K562 (cell line): ENCODE data around the gene STK32C. TPM values are rescaled to one million over a fixed set of nuclear protein-coding genes. Genes with fewer than 3 reads are reported as not detected.

Source experiments
- ATAC-seq: fragments of 200-7000 bp; cut with Tn5 transposase; 3 replicates; pipeline ENCODE4 v1.9.1; 2020; ENCODE audit warnings: moderate library complexity
- BruUV-seq: library from RNA; stranded (reverse); fragments of 400-500 nt; replicated peaks from 2 replicates; lab custom pipeline; 2021; lab: Mats Ljungman, UMichigan
- CTCF ChIA-PET: fragments of 300-600 bp; formaldehyde crosslinking; extraction: SDS; loops from one replicate; lab custom pipeline; 2021; ENCODE audit warnings: low intra/inter-chr PET ratio; lab: Yijun Ruan, JAX
- POLR2A ChIA-PET: fragments of 300-600, 350-650 bp; sonication (Branson Sonifier 250); formaldehyde crosslinking; extraction: SDS; loops from one replicate; lab custom pipeline; 2021; ENCODE audit warnings: antibody characterized with exemption, inconsistent platforms; lab: Yijun Ruan, JAX
- DNase-seq, 4 experiments: peaks; one replicate each; pipeline versions ENCODE4 v3.0.0 to v3.0.0-alpha.2; 2011 to 2018; ENCODE audit warnings: low spot score in 3 of 4, mixed read lengths in 3 of 4; ENCODE audit errors: extremely low read depth in 1 of 4
- FAIRE-seq: peaks from 2 replicates; lab custom pipeline; 2011; peaks lifted over from hg19 to GRCh38; lab: Jason Lieb, UNC
- H2AFZ ChIP-seq: 2 replicates; pipeline ENCODE4 v1.6.0; 2011; ENCODE audit warnings: low read depth, low read length, control low read depth, inconsistent platforms
- H3K27ac ChIP-seq: fragments of 200-600 bp; 3 replicates; pipeline ENCODE4 v1.8.0; 2011; ENCODE audit warnings: low read depth, mild to moderate bottlenecking, control low read depth, inconsistent platforms, low read length, moderate library complexity, mixed read lengths; ENCODE audit errors: extremely low read depth
- H3K27me3 ChIP-seq, 2 experiments: fragments of 300-600 bp in 1 of 2; 2 replicates in 1 of 2; 3 replicates in 1 of 2; pipeline versions ENCODE4 v1.6.0 to v1.8.0; 2011; ENCODE audit warnings: inconsistent platforms in 2 of 2, low read length in 2 of 2, mild to moderate bottlenecking in 1 of 2, mixed read lengths in 1 of 2, moderate library complexity in 1 of 2; ENCODE audit not compliant: control insufficient read depth in 2 of 2, insufficient read depth in 2 of 2
- H3K36me3 ChIP-seq: fragments of 300-600 bp; 3 replicates; pipeline ENCODE4 v1.8.0; 2011; ENCODE audit warnings: mild to moderate bottlenecking, low read length, inconsistent platforms; ENCODE audit not compliant: control insufficient read depth, insufficient read depth
- H3K4me1 ChIP-seq, 2 experiments: fragments of 200-600 bp in 1 of 2; replicated peaks in 1 of 2; 2 replicates in 1 of 2; 3 replicates in 1 of 2; pipeline versions ENCODE4 v1.5.1 to v1.8.0; 2011; ENCODE audit warnings: inconsistent platforms in 2 of 2, low read length in 2 of 2, mild to moderate bottlenecking in 1 of 2, mixed read lengths in 1 of 2, moderate library complexity in 1 of 2; ENCODE audit not compliant: control insufficient read depth in 2 of 2, insufficient read depth in 2 of 2
- H3K4me2 ChIP-seq: 2 replicates; pipeline ENCODE4 v1.6.1; 2011; ENCODE audit warnings: low read length, control low read depth, inconsistent platforms, mixed read lengths; ENCODE audit not compliant: insufficient read depth
- H3K4me3 ChIP-seq: fragments of 200-600 bp; sonication (generic), shearing (Covaris generic); 2 replicates; pipeline ENCODE4 v1.5.1; 2016; ENCODE audit warnings: control low read depth, inconsistent platforms
- H3K79me2 ChIP-seq: fragments of 200-600 bp; 3 replicates; pipeline ENCODE4 v1.8.0; 2011; ENCODE audit warnings: low read length, inconsistent platforms; ENCODE audit not compliant: control insufficient read depth, insufficient read depth
- H3K9ac ChIP-seq, 2 experiments: 2 replicates each; pipeline versions ENCODE4 v1.6.0 to v1.6.1; 2011; ENCODE audit warnings: low read depth in 2 of 2, low read length in 2 of 2, control low read depth in 1 of 2, inconsistent platforms in 1 of 2, mild to moderate bottlenecking in 1 of 2, mixed read lengths in 1 of 2; ENCODE audit not compliant: insufficient read depth in 1 of 2
- H3K9me1 ChIP-seq: one replicate; pipeline ENCODE4 v1.6.0; 2011; ENCODE audit warnings: inconsistent platforms, mild to moderate bottlenecking, low read length, moderate library complexity; ENCODE audit not compliant: control insufficient read depth, insufficient read depth
- H3K9me3 ChIP-seq: replicated peaks from 2 replicates; pipeline ENCODE4 v1.5.1; 2011; ENCODE audit warnings: low read depth, low read length, inconsistent platforms; ENCODE audit not compliant: control insufficient read depth, insufficient read depth
- H4K20me1 ChIP-seq: replicated peaks from 2 replicates; pipeline ENCODE4 v1.6.1; 2011; ENCODE audit warnings: low read length, inconsistent platforms, mixed read lengths; ENCODE audit not compliant: control insufficient read depth, insufficient read depth
- PBX2 ChIP-seq, 2 experiments: IDR thresholded peaks in 1 of 2; conservative IDR thresholded peaks in 1 of 2; 2 replicates each; pipeline ENCODE4 v1.6.1; 2016; ENCODE audit warnings: low read depth in 2 of 2, mild to moderate bottlenecking in 1 of 2, missing compliant biosample characterization in 1 of 2, missing genetic modification characterization in 1 of 2, moderate library complexity in 1 of 2
- RFX7 ChIP-seq: fragments of 250-450 bp; sonication (Bioruptor Pico); IDR thresholded peaks from 2 replicates; pipeline ENCODE4 v1.5.1; 2021; ENCODE audit warnings: mild to moderate bottlenecking
- STAT5A ChIP-seq: IDR thresholded peaks from 2 replicates; pipeline ENCODE4 v1.6.1; 2012; ENCODE audit warnings: low read length, inconsistent platforms, borderline replicate concordance
- TFE3 ChIP-seq: fragments of 450-650 bp; formaldehyde crosslinking; IDR thresholded peaks from 2 replicates; pipeline ENCODE4 v1.4.0; 2020; ENCODE audit warnings: mild to moderate bottlenecking, mixed read lengths
- ZNF444 ChIP-seq: fragments of 250-450 bp; sonication (Bioruptor Pico); IDR thresholded peaks from 2 replicates; pipeline ENCODE4 v1.4.0; 2020; ENCODE audit warnings: mild to moderate bottlenecking, moderate library complexity
- ZNF561 ChIP-seq: fragments of 450-650 bp; formaldehyde crosslinking; conservative IDR thresholded peaks from 2 replicates; pipeline ENCODE4 v1.4.0; 2020; ENCODE audit warnings: mild to moderate bottlenecking, moderate library complexity
- WGBS: fragments of 100-300 bp; shearing (Covaris generic); methylation state at CpG from one replicate; pipeline ENCODE4 v1.1.6; 2016; ENCODE audit warnings: low coverage, mixed read lengths; ENCODE audit not compliant: insufficient coverage; ENCODE audit errors: missing lambda C conversion rate; 5-methylcytosine and 5-hydroxymethylcytosine counted together
- in situ Hi-C: fragments of 300-500 bp; cut with MboI; formaldehyde crosslinking; loops from 4 replicates; pipeline ENCODE4 v1.15.0; 2018; ENCODE audit warnings: inconsistent platforms, mixed read lengths
- intact Hi-C: fragments of 100-400 bp; cut with micrococcal nuclease; formaldehyde crosslinking; loops from 2 replicates; pipeline ENCODE4 v1.14.2; 2022
- polyA plus RNA-seq, 8 experiments: library from polyadenylated mRNA; depleted of rRNA in 4 of 8; stranded (reverse) in 5 of 8; unstranded in 3 of 8; fragments of >200 nt; fragmentation: Nextera tagmentation in 2 of 8; fragmentation: Illumina TruSeq in 1 of 8; extraction: Ambion mirVana in 2 of 8; extraction: Trizol in 1 of 8; gene quantifications; 2 replicates each; pipeline versions ENCODE4 v1.2.1 to v1.2.3, GENCODE V29; 2011 to 2014; ENCODE audit warnings: inconsistent platforms in 1 of 8, missing spikeins in 1 of 8
- total RNA-seq, 7 experiments: library from RNA; depleted of rRNA in 6 of 7; stranded (reverse); fragments of >200 nt in 6 of 7; fragmentation: Illumina TruSeq in 2 of 7; extraction: Trizol in 2 of 7; gene quantifications; 2 replicates each; pipeline versions ENCODE4 v1.2.1 to v1.2.3, GENCODE V29; 2011 to 2021; ENCODE audit warnings: low replicate concordance in 1 of 7

STK32C gene
- total and polyA plus RNA-seq, 9 of the 15 experiments (the other 6 are each of a cell fraction or from before 2014, with no cell fraction given) = 1.5 to 20.9 (median 6.5) TPM

- no peaks in the 10 kb centered on the region for H3K9me3 ChIP-seq
- no peak overlapping the region for H3K4me2 ChIP-seq
- no TSS peak for BruUV-seq
- H4K20me1 ChIP-seq = 0 out of 2 replicates have a peak, but pooled peaks cover 5% of the 10 kb centered on the region
- intact Hi-C loops = no loop called here
- POLR2A ChIA-PET = no interaction called here
- no peaks in the 10 kb centered on the region for H3K36me3 ChIP-seq
- no peak for ATAC-seq
- no peak overlapping the region for H3K27ac ChIP-seq
- H3K9me1 ChIP-seq = no peaks in the 10 kb centered on the region
- TF ChIP-seq RFX7 (no peak), ZNF444 (no peak), STAT5A (no peak), PBX2 (CRISPR knock-in tag; IDR thresholded peaks at IDR 0.05; ENCODE audit: low read depth) (no peak), PBX2 (tag; conservative IDR thresholded peaks at IDR 0.05; ENCODE audit: low read depth) (no peak), TFE3 (CRISPR knock-in tag) (no peak), ZNF561 (CRISPR knock-in tag) (no peak)
- H3K4me1 ChIP-seq = peaks cover 0 to 5% of the 10 kb centered on the region in 2 experiments; a peak in 3 of 5 replicates
- peaks cover 9 to 72% of the 10 kb centered on the region in 2 experiments; a peak in 4 of 5 replicates for H3K27me3 ChIP-seq
- FAIRE-seq = no peak
- H3K4me3 ChIP-seq = no peak overlapping the region
- 0% methylated on average over 6 of the region's 9 CpGs for WGBS
- no peak overlapping the region for H3K9ac ChIP-seq
- in situ Hi-C loops = no loop called here
- no peak overlapping the region for H2AFZ ChIP-seq
- CTCF ChIA-PET = no interaction called here
- no peak for DNase-seq
- no peaks in the 10 kb centered on the region for H3K79me2 ChIP-seq
Measured at GRCh38 chr10:132274986-132275385, 32.8 kb downstream of the STK32C start.
